Glutamatergic neuron (in vitro differentiated cells): ENCODE data around the gene VSTM2A. TPM values are rescaled to one million over a fixed set of nuclear protein-coding genes. Genes with fewer than 3 reads are reported as not detected.

Experiments
- DNase-seq: peaks from one replicate; pipeline ENCODE4 v3.0.0; 2022
- H3K27ac Mint-ChIP-seq: one replicate; pipeline ENCODE4 v1.8.0; 2020; ENCODE audit warnings: mild to moderate bottlenecking, mixed read lengths, inconsistent platforms; ENCODE audit not compliant: unreplicated experiment
- H3K27me3 Mint-ChIP-seq: one replicate; pipeline ENCODE4 v1.8.0; 2020; ENCODE audit warnings: mild to moderate bottlenecking, moderate library complexity, mixed read lengths, inconsistent platforms; ENCODE audit not compliant: unreplicated experiment
- H3K36me3 Mint-ChIP-seq: one replicate; pipeline ENCODE4 v1.8.0; 2020; ENCODE audit warnings: mild to moderate bottlenecking, mixed read lengths, inconsistent platforms; ENCODE audit not compliant: unreplicated experiment
- H3K4me1 Mint-ChIP-seq: one replicate; pipeline ENCODE4 v1.8.0; 2020; ENCODE audit warnings: mild to moderate bottlenecking, low read depth, mixed read lengths, inconsistent platforms; ENCODE audit not compliant: unreplicated experiment
- H3K4me3 Mint-ChIP-seq: one replicate; pipeline ENCODE4 v1.8.0; 2020; ENCODE audit warnings: mild to moderate bottlenecking, mixed read lengths, inconsistent platforms; ENCODE audit not compliant: unreplicated experiment
- H3K9me3 Mint-ChIP-seq: one replicate; pipeline ENCODE4 v1.8.0; 2020; ENCODE audit warnings: mild to moderate bottlenecking, moderate library complexity, mixed read lengths, inconsistent platforms; ENCODE audit not compliant: unreplicated experiment
- total RNA-seq: library from RNA; stranded (reverse); fragmentation: NEBNext Ultra II Directional; extraction: Animal tissue kit (Norgen Biotek cat#: 25700); gene quantifications from one replicate; pipeline ENCODE4 v1.2.1, GENCODE V29; 2021; ENCODE audit not compliant: unreplicated experiment
- TF ChIP-seq, protein P1 (sequence below): fragments of 200-600 bp; sonication (generic); IDR thresholded peaks from one replicate; pipeline ENCODE4 v1.5.0; 2021; ENCODE audit not compliant: partially characterized antibody, unreplicated experiment

VSTM2A gene
- total RNA-seq, 1 donor from 2014 or later = 24.1 TPM

- Mint-ChIP-seq H3K27me3 (no peaks in the 10 kb centered on the region), H3K4me1 (no peaks in the 10 kb centered on the region), H3K36me3 (no peaks in the 10 kb centered on the region), H3K27ac (no peak overlapping the region), H3K9me3 (peaks cover 2% of the 10 kb centered on the region), H3K4me3 (no peak overlapping the region)
- no peak for DNase-seq
- TF ChIP-seq, protein P1, sequence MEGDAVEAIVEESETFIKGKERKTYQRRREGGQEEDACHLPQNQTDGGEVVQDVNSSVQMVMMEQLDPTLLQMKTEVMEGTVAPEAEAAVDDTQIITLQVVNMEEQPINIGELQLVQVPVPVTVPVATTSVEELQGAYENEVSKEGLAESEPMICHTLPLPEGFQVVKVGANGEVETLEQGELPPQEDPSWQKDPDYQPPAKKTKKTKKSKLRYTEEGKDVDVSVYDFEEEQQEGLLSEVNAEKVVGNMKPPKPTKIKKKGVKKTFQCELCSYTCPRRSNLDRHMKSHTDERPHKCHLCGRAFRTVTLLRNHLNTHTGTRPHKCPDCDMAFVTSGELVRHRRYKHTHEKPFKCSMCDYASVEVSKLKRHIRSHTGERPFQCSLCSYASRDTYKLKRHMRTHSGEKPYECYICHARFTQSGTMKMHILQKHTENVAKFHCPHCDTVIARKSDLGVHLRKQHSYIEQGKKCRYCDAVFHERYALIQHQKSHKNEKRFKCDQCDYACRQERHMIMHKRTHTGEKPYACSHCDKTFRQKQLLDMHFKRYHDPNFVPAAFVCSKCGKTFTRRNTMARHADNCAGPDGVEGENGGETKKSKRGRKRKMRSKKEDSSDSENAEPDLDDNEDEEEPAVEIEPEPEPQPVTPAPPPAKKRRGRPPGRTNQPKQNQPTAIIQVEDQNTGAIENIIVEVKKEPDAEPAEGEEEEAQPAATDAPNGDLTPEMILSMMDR = no peak
These were observed 54.6 kb downstream of the VSTM2A start for GRCh38 chr7:54596747-54597146.

DNA sequence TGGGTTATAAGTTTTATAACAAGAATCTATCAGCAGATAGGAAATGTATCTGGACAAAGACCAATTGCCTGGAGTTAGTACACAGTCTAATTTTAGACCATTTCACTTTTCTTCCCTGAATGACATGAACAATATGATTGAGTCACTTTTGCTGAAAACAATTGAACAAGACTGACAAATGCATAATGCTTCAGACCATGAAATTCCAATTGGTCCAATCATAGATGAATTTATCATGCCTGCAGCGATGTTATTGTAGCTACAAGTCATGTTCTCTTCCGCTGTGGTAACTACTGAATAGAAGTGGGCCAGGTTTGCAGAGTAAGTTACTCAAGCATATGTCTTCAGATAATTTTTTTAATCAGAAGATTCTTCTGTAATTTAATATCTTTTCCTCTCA is 73.4 kb downstream of the VSTM2A start:
- TF ChIP-seq, protein P1 = no peak
- Mint-ChIP-seq H3K9me3 (no peaks in the 10 kb centered on the region), H3K4me3 (no peak overlapping the region)

More for the DNA sequence above, 73.4 kb downstream of the VSTM2A start:
- Mint-ChIP-seq H3K36me3 (no peaks in the 10 kb centered on the region), H3K27me3 (no peaks in the 10 kb centered on the region), H3K27ac (no peak overlapping the region), H3K4me1 (no peaks in the 10 kb centered on the region)
- DNase-seq = no peak

Other genes with a start within 250 kb of the VSTM2A start
- gene SEC61G, start 216.8 kb downstream of the VSTM2A start, total RNA-seq = 103 TPM